GM18520 (cell line): ENCODE measurements around the gene HSCB.
"Not testable (repeated sequence)": the region's sequence is repeated elsewhere in the genome, so short reads cannot be mapped to it uniquely, and the experiment has no call there.

Experiments used
- ATAC-seq: cut with Tn5 transposase; IDR thresholded peaks from one replicate; pipeline ENCODE4 v1.9.1; 2021; ENCODE audit not compliant: unreplicated experiment

Gene HSCB

GRCh38 chr22:28783786-28784671 lies 42.2 kb downstream of the HSCB start:
- ATAC-seq, result no peak

GRCh38 chr22:28788601-28789000 lies 46.8 kb downstream of the HSCB start:
- ATAC-seq, result no peak

GRCh38 chr22:28791124-28791523 lies 49.3 kb downstream of the HSCB start:
- no peak for ATAC-seq

GRCh38 chr22:28791841-28792490 lies 50.1 kb downstream of the HSCB start:
- peak; percentile 35 for ATAC-seq

- ATAC-seq, result peak; percentile 6
Observed at GRCh38 chr22:28792491-28793383, 50.9 kb downstream of the HSCB start.

- no peak for ATAC-seq
Observed at GRCh38 chr22:28793976-28794584, 52.2 kb downstream of the HSCB start.

- no peak for ATAC-seq
Observed at GRCh38 chr22:28795071-28795693, 53.3 kb downstream of the HSCB start.

GRCh38 chr22:28795932-28796856 lies 54.4 kb downstream of the HSCB start:
- ATAC-seq, result no peak

GRCh38 chr22:28798810-28799605 lies 57.2 kb downstream of the HSCB start:
- no peak for ATAC-seq

GRCh38 chr22:28799606-28800307 lies 57.9 kb downstream of the HSCB start:
- no peak for ATAC-seq

GRCh38 chr22:28800308-28801041 lies 58.6 kb downstream of the HSCB start, which contains the start of gene XBP1:
XBP1 (minus strand) TSS chr22:28800569.
- peak; percentile 71 for ATAC-seq

GRCh38 chr22:28801845-28802594 lies 60.2 kb downstream of the HSCB start:
- ATAC-seq, result no peak

GRCh38 chr22:28802595-28803123 lies 60.8 kb downstream of the HSCB start:
- ATAC-seq, result no peak

GRCh38 chr22:28805426-28805825 lies 63.6 kb downstream of the HSCB start:
- ATAC-seq, result not testable (repeated sequence)
